HUES48 (cell line): ENCODE results near the gene JPT2.

ENCODE experiments used
- H3K27ac ChIP-seq: one replicate; pipeline ENCODE4 v1.7.0; 2013; ENCODE audit warnings: low read depth, low read length, inconsistent platforms
- H3K27me3 ChIP-seq: 2 replicates; pipeline ENCODE4 v1.6.1; 2013; ENCODE audit warnings: mild to moderate bottlenecking, low read length; ENCODE audit not compliant: control insufficient read depth, insufficient read depth
- H3K36me3 ChIP-seq: 2 replicates; pipeline ENCODE4 v1.6.1; 2013; ENCODE audit warnings: low read length; ENCODE audit not compliant: control insufficient read depth, insufficient read depth
- H3K4me1 ChIP-seq: 2 replicates; pipeline ENCODE4 v1.6.1; 2013; ENCODE audit warnings: mild to moderate bottlenecking, low read length; ENCODE audit not compliant: control insufficient read depth, insufficient read depth
- H3K4me3 ChIP-seq: 2 replicates; pipeline ENCODE4 v1.5.1; 2013; ENCODE audit warnings: mild to moderate bottlenecking, low read depth, low read length
- H3K9ac ChIP-seq: 2 replicates; pipeline ENCODE4 v1.6.1; 2013; ENCODE audit warnings: mild to moderate bottlenecking, low read depth, low read length, moderate library complexity
- H3K9me3 ChIP-seq: 2 replicates; pipeline ENCODE4 v1.6.1; 2013; ENCODE audit warnings: low read length; ENCODE audit not compliant: control insufficient read depth, insufficient read depth

The JPT2 gene

GRCh38 chr16:1666316-1666715, 11.8 kb upstream of the JPT2 start:
- no peaks in the 10 kb centered on the region for H3K9me3 ChIP-seq
- H3K9ac ChIP-seq: no peak overlapping the region
- H3K4me1 ChIP-seq: no peaks in the 10 kb centered on the region
- no peaks in the 10 kb centered on the region for H3K27me3 ChIP-seq
- peaks cover 94% of the 10 kb centered on the region for H3K36me3 ChIP-seq
- no peak overlapping the region for H3K27ac ChIP-seq
- H3K4me3 ChIP-seq: no peak overlapping the region

- peaks cover 96% of the 10 kb centered on the region for H3K36me3 ChIP-seq
Measured at GRCh38 chr16:1667271-1667670, 10.8 kb upstream of the JPT2 start.

GRCh38 chr16:1667916-1668315, 10.2 kb upstream of the JPT2 start:
- H3K27me3 ChIP-seq: no peaks in the 10 kb centered on the region
- H3K9ac ChIP-seq: no peak overlapping the region
- H3K36me3 ChIP-seq: peaks cover 96% of the 10 kb centered on the region
- no peak overlapping the region for H3K4me3 ChIP-seq
- H3K27ac ChIP-seq: no peak overlapping the region
- H3K9me3 ChIP-seq: no peaks in the 10 kb centered on the region
- no peaks in the 10 kb centered on the region for H3K4me1 ChIP-seq

More at GRCh38 chr16:1667271-1667670, 10.8 kb upstream of the JPT2 start:
- Histone ChIP-seq H3K4me3 (no peak overlapping the region), H3K4me1 (no peaks in the 10 kb centered on the region), H3K9ac (no peak overlapping the region), H3K9me3 (no peaks in the 10 kb centered on the region), H3K27me3 (no peaks in the 10 kb centered on the region), H3K27ac (no peak overlapping the region)

- H3K9me3 ChIP-seq: no peaks in the 10 kb centered on the region
- no peak overlapping the region for H3K9ac ChIP-seq
- H3K4me1 ChIP-seq: no peaks in the 10 kb centered on the region
- H3K4me3 ChIP-seq: no peak overlapping the region
- H3K27ac ChIP-seq: no peak overlapping the region
- peaks cover 95% of the 10 kb centered on the region for H3K36me3 ChIP-seq
- no peaks in the 10 kb centered on the region for H3K27me3 ChIP-seq
Measured at GRCh38 chr16:1668612-1669319, 9.3 kb upstream of the JPT2 start.

GRCh38 chr16:1669698-1670097, 8.4 kb upstream of the JPT2 start:
- no peak overlapping the region for H3K4me3 ChIP-seq
- H3K27me3 ChIP-seq: no peaks in the 10 kb centered on the region
- H3K36me3 ChIP-seq: peaks cover 97% of the 10 kb centered on the region
- no peak overlapping the region for H3K27ac ChIP-seq
- H3K9me3 ChIP-seq: no peaks in the 10 kb centered on the region
- H3K9ac ChIP-seq: no peak overlapping the region
- H3K4me1 ChIP-seq: no peaks in the 10 kb centered on the region

GRCh38 chr16:1670371-1670770, 7.7 kb upstream of the JPT2 start:
- no peak overlapping the region for H3K4me3 ChIP-seq
- H3K9me3 ChIP-seq: no peaks in the 10 kb centered on the region
- no peak overlapping the region for H3K27ac ChIP-seq
- H3K36me3 ChIP-seq: peaks cover 97% of the 10 kb centered on the region
- no peak overlapping the region for H3K9ac ChIP-seq
- no peaks in the 10 kb centered on the region for H3K27me3 ChIP-seq
- no peaks in the 10 kb centered on the region for H3K4me1 ChIP-seq

- H3K9ac ChIP-seq: no peak overlapping the region
- H3K27ac ChIP-seq: no peak overlapping the region
- H3K9me3 ChIP-seq: no peaks in the 10 kb centered on the region
- H3K36me3 ChIP-seq: peaks cover 97% of the 10 kb centered on the region
- no peaks in the 10 kb centered on the region for H3K4me1 ChIP-seq
- no peak overlapping the region for H3K4me3 ChIP-seq
- H3K27me3 ChIP-seq: no peaks in the 10 kb centered on the region
Measured at GRCh38 chr16:1670866-1671265, 7.2 kb upstream of the JPT2 start.

- Histone ChIP-seq H3K36me3 (peaks cover 73% of the 10 kb centered on the region), H3K27me3 (no peaks in the 10 kb centered on the region), H3K9ac (no peak overlapping the region), H3K4me3 (no peak overlapping the region), H3K9me3 (no peaks in the 10 kb centered on the region), H3K27ac (no peak overlapping the region), H3K4me1 (no peaks in the 10 kb centered on the region)
Measured at GRCh38 chr16:1673424-1674151, 4.5 kb upstream of the JPT2 start.

- H3K9ac ChIP-seq: no peak overlapping the region
- peaks cover 66% of the 10 kb centered on the region for H3K36me3 ChIP-seq
- H3K27ac ChIP-seq: no peak overlapping the region
- no peaks in the 10 kb centered on the region for H3K4me1 ChIP-seq
- no peaks in the 10 kb centered on the region for H3K9me3 ChIP-seq
- no peak overlapping the region for H3K4me3 ChIP-seq
- no peaks in the 10 kb centered on the region for H3K27me3 ChIP-seq
Measured at GRCh38 chr16:1674306-1674705, 3.8 kb upstream of the JPT2 start.

- no peaks in the 10 kb centered on the region for H3K4me1 ChIP-seq
- no peak overlapping the region for H3K27ac ChIP-seq
- H3K9ac ChIP-seq: no peak overlapping the region
- peaks cover 60% of the 10 kb centered on the region for H3K36me3 ChIP-seq
- H3K9me3 ChIP-seq: no peaks in the 10 kb centered on the region
- H3K4me3 ChIP-seq: no peak overlapping the region
- H3K27me3 ChIP-seq: no peaks in the 10 kb centered on the region
Measured at GRCh38 chr16:1674751-1675664, 3.1 kb upstream of the JPT2 start.
